NCI-H748 (cell line): ENCODE data around the gene RNF10.
"Not testable (repeated sequence)": the region's sequence is repeated elsewhere in the genome, so short reads cannot be mapped to it uniquely, and the experiment has no call there.

ENCODE experiments used
- DNase-seq: peaks from one replicate; lab custom pipeline; 2025; ENCODE audit not compliant: unreplicated experiment; lab: John Stamatoyannopoulos, UW

The RNF10 gene

DNA sequence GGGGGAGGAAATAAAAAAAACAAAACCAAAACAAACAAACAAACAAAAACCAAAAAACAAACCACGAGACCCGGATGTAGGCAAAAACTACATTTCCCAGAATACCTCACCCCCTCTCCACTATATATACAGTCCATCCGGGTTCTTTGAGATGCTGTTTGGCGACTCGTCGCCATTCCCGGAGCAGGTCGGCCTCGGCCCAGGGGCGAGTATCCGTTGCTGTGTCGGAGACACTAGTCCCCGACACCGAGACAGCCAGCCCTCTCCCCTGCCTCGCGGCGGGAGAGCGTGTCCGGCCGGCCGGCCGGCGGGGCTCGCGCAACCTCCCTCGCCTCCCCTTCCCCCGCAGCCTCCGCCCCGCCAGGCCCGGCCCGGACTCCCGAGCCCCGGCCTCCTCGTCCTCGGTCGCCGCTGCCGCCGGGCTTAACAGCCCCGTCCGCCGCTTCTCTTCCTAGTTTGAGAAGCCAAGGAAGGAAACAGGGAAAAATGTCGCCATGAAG lies at the start of gene RNF10:
RNF10 (plus strand) TSS at position 154 of the 500 bp plus-strand sequence. CDS start 456 bp downstream, outside the sequence.
- DNase-seq = peak; percentile 90

DNA sequence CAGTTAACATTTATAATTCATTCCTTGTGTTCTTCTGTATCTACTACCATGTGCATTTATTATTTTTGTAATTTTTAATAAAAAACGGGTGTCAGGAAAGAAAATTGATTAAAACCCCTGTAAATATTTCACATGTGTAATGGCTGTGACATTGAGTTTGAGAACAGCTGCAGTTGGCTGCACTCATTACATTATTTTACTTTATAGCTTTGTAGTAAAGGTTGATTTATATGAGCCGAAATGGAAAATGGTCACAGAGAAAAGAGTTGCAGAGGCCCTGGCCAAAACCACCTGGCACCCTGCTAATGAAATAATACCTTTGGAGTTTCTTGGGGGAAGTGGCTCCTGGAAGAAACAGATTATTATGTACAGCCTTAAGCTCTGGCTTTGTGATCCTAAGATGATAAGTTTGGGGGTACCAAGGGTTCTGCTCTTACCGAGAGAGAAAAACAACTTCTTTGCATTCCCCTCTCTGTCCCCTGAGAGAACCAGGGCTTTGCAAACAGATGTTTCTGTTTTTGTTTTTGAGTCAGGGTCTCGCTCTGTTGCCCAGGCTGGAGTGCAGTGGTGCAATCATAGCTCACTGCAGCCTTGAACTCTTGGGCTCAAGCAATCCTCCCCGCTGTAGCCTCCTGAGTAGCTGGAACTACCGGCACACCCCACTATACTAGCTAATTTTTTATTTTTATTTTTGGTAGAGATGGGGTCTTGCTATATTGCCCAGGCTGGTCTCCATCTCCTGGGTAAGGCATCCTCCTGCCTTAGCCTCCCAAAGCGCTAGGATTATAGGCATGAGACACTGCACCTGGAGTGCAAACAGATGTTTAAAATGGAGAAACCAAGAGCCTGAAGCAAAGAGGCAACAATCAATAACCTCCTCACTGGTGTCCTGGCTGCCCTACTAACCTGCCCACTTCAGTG lies 47.9 kb upstream of the RNF10 start:
- no peak for DNase-seq

GRCh38 chr12:120487552-120487951 lies 46.6 kb upstream of the RNF10 start:
- not testable (repeated sequence) for DNase-seq

DNA sequence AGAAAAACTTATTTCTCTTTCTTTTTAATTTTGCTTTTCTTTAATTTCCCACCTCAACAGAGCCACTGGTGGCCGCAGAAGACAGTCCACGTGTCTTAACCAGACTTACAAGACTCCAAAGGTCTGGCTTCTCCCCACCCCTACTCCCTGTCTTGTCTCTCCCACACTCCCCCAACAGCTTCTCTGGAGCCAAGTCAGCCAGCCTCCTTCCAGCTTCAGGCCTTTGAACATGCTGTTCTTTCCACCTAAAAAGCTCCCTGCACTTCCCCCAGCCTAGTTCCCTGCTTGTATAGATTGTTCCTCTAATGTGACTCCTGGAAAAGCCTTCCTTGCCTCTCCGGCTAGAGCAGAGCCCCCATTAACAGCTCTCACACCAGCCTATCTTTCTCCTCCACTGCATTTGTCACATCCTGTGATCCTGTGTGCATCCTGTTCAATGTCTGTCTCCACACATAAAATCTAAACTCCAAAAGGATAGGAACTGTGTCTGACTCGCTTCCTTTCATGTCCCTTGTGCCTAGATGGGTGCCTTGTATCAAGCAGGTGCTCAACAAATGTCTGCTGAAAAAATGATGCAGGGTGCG lies 46.0 kb upstream of the RNF10 start:
- no peak for DNase-seq

DNA sequence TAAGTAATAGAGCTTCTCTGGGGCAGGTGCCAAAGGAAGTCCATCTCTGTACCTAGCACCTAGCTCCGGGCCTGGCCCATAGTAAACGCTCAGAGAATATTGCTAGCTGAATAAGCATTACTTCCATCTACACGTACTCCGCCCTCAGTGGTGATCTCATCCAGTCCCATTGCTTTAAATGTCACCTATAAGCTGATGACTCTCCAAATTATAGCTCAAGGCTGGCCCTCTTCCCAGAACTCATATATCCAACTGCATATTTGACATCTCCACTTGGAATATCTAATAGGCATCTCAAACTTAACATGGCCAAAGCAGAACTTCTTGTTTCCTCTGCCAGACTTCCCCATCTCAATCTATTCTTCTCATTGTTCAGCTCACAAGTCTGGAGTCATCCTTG lies 45.1 kb upstream of the RNF10 start:
- no peak for DNase-seq

DNA sequence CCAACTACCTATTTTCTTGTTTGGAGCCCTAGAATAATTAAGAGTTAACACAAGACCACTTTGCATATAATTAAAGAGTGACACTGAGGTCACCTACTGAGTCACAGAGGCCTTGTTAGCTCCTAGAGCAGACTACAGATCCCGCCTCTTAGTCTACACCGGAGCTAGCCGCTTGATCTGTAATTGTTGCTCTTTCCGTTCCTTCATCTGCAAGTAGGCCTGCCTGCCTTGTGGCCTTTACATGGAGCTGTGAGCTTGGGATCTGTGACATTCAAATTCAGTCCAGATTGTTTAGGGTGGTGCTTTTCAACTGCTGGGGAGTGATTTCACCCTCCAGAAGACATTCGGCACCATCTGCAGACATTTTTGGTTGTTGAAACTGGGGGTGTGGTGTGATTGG lies 43.8 kb upstream of the RNF10 start:
- DNase-seq = no peak

- no peak for DNase-seq
Observed at GRCh38 chr12:120490833-120491512, 43.2 kb upstream of the RNF10 start.

DNA sequence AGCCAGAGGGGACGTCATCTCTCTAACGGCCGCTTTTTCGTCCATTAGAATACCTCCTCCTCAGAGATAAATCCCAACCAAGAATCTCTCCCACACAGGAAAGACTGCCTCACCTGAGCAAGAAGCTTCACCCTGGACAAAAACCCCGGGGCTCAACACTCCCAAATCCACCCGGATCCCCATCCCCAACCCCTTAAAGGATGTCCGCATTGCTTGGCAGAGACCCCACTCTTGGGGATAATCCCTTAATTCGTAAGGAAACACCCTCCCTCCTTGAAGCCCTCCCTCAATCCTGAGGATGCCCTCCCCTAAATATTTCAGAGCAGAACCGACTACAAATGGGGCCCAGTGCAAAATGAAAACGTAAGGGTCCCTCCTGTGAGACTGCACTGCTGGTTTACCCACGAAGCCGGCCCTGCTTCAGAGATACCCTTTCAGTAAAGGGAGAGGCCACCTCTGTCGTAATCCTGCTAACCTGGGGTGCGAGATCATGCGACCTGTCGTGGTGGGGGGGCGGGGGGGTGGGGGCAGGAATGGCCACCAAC lies 38.9 kb upstream of the RNF10 start:
- DNase-seq = peak; percentile 32

DNA sequence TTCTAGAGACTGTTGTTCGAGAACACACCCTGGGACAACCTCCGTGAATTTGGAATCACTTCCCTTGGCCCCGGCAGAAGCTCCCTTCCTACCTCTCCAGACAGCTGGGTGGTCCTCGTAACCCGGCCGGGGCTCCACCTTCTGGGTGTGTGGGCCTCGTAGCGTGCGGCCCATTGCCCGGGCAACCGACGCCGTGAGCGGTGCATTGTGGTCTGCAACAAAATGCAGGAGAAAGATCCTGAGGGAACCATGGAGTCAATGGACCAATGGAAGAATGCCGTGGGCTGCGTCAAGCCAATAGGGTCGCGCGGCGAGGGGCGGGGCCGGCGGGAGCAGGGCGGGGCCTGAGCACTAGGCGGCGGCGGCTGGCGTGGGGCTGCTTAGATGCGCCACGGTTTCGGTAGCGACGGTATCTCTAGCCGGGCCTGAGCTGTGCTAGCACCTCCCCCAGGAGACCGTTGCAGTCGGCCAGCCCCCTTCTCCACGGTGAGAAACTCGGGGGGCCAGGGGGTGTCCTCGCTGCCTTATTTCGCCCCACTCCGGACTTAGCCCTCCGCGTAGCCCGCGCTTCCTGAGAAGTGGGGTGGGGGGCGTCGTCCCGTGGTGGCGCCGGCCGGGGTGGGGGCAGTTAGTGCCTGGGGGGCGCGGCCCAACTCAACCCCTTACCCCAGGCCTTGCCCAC lies 38.3 kb upstream of the RNF10 start, which contains the start of gene DYNLL1:
DYNLL1 (plus strand) TSS at position 383 of the 682 bp plus-strand sequence. CDS start 309 bp downstream, outside the sequence.
- DNase-seq = peak; percentile 96

DNA sequence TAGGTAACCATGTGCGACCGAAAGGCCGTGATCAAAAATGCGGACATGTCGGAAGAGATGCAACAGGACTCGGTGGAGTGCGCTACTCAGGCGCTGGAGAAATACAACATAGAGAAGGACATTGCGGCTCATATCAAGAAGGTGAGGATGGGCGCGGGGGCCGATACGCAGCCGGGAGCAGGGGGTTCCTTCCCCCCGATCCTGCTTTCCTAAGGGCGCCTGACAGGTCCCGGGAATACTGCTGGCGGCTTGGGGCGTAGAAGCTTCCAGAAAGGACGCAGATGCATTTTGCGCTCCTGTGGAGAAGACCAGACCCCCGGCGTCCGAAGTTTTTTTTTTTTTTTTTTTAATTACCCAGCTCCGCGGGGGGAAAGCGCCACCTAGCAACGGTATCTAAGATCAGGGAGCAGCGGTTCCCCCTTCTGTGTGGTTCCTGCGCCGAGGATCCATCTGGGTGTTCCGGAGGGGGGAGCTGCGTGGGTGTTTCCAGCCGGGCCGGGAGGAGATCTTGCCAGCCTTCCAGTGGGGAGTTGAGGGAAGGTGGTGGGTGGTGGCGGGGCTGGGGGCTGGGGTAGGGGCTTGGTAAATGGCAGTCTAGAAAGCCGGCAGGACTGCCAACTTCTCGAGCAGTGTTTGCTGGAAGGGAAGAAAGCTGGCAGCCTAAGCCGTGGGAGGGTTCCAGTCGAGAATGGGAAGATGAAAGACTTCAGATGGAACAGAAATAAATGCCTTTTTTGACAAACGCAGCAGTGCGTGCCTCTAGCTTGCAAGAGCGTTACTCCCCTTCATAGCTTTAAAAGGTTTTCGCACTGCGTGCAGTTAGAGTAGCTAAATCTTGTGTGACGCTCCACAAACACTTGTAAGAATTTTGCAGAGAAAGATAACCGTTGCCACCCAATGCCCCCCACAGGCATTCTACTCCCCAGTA lies 37.5 kb upstream of the RNF10 start:
- DNase-seq = peak; percentile 68

GRCh38 chr12:120497524-120498150 lies 36.5 kb upstream of the RNF10 start:
- no peak for DNase-seq

DNA sequence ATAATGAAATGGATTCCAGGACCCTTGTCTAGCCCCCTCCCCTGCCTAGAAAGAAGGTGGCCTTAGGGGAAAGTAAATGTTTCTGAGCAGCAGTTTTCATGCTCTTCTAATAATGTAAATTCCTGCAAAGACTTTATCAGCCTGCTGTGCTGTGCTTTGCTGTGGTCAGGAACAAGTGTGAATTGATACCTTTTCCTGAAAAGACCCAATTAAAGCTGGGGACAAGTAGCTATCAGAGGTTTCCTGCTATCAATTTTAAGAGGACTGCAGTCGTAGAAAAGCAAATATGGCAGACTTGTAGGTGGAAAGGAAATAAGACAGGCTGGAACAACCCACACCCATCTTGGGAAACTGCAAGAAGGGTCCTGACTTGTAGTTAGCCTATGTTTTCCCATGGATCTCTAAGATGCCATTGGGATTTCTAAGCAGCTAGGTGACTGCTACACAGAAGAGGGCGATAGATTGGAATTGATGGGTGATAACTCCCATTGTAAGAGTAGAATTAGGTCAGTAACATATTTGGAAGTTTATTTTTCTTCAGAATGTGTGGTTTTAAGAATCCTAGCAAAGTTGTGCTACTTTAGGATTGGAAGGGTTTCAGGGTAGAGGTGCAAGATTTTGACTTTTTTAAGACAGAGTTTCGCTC lies 35.2 kb upstream of the RNF10 start:
- no peak for DNase-seq

- no peak for DNase-seq
Observed at GRCh38 chr12:120500581-120500980, 33.6 kb upstream of the RNF10 start.

- no peak for DNase-seq
Observed at GRCh38 chr12:120504587-120504986, 29.6 kb upstream of the RNF10 start.

DNA sequence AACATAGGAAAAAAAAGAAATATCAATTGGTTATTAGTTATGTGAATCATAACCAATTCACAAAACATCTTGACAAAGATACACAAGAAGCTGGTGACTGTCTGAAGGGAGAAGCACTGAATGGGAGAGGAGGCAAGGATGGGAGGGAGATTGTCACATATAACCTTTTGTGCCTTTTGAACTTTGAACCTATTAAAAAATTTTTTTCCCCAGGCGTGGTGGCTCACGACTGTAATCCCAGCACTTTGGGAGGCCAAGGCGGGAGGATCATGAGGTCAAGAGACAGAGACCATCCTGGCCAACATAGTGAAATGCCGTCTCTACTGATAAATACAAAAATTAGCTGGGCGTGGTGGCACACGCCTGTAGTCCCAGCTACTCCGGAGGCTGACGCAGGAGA lies 25.6 kb upstream of the RNF10 start:
- DNase-seq = no peak

DNA sequence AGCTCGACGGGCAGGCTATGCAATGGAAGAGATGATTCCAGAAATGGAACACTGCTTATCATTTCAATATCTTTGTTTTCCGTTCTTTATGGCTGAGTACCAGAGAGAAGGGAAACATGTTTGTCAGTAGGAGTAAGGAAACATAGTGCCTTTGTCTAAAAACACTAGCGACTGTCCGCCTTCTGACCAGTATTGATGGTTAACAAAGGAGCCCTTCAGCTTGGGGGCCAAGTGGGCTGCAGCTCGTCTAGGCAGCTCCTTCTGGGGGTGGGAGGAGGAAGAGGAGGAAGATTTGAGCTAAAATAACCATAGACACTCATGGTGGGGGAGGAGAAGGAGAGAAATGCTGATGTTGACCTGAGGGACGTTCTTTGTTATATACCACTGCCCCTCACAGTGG lies 20.2 kb upstream of the RNF10 start:
- DNase-seq = no peak

DNA sequence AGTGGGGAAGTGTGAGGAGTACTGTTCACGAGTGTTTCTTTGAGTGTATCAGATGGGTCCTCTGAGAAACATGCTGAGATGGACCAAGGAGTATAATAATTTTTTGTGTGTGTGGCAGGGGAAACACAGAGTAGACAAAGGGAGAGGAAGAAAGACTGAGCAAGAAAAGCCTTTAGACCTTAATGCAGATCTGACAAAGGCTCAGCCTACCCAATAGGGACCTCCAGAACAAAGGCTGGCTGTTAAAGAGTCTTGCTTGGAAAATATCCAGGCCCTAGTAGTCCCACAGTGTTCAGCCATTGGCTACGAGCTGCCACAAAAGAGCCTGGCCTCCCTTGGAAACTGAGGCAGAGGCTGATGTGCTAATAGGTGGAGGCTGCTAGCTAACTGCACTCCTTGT lies 18.7 kb upstream of the RNF10 start:
- DNase-seq = no peak

GRCh38 chr12:120519324-120519723 lies 14.8 kb upstream of the RNF10 start:
- DNase-seq = not testable (repeated sequence)

DNA sequence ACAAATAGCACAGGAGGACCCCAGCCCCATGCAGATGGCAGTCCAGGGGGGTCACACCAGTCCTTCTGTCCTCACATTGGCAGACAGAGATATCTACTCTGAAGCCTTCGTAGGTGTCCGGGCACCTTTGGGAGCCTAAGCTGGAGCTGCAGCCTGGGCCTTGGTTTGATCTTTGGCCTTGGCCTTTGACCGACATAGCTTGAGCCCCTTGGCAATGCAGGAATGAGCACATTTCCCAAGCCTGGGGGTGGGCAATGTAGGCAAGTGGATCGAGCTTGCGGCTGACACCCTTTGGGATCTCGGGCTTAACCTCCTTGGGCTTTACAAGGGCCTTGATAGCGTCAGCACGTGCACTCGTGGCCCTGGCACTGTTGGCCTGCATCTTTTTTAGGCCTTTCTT lies 11.6 kb upstream of the RNF10 start:
- no peak for DNase-seq
